Glutamatergic neuron (in vitro differentiated cells): ENCODE measurements around the gene ADSL. TPM values are rescaled to one million over a fixed set of nuclear protein-coding genes. Genes with fewer than 3 reads are reported as not detected.

Experiments used
- DNase-seq: peaks from one replicate; pipeline ENCODE4 v3.0.0; 2022
- H3K27ac Mint-ChIP-seq: one replicate; pipeline ENCODE4 v1.8.0; 2020; ENCODE audit warnings: mild to moderate bottlenecking, mixed read lengths, inconsistent platforms; ENCODE audit not compliant: unreplicated experiment
- H3K27me3 Mint-ChIP-seq: one replicate; pipeline ENCODE4 v1.8.0; 2020; ENCODE audit warnings: mild to moderate bottlenecking, moderate library complexity, mixed read lengths, inconsistent platforms; ENCODE audit not compliant: unreplicated experiment
- H3K36me3 Mint-ChIP-seq: one replicate; pipeline ENCODE4 v1.8.0; 2020; ENCODE audit warnings: mild to moderate bottlenecking, mixed read lengths, inconsistent platforms; ENCODE audit not compliant: unreplicated experiment
- H3K4me1 Mint-ChIP-seq: one replicate; pipeline ENCODE4 v1.8.0; 2020; ENCODE audit warnings: mild to moderate bottlenecking, low read depth, mixed read lengths, inconsistent platforms; ENCODE audit not compliant: unreplicated experiment
- H3K4me3 Mint-ChIP-seq: one replicate; pipeline ENCODE4 v1.8.0; 2020; ENCODE audit warnings: mild to moderate bottlenecking, mixed read lengths, inconsistent platforms; ENCODE audit not compliant: unreplicated experiment
- H3K9me3 Mint-ChIP-seq: one replicate; pipeline ENCODE4 v1.8.0; 2020; ENCODE audit warnings: mild to moderate bottlenecking, moderate library complexity, mixed read lengths, inconsistent platforms; ENCODE audit not compliant: unreplicated experiment
- CTCF ChIP-seq: fragments of 200-600 bp; sonication (generic); IDR thresholded peaks from one replicate; pipeline ENCODE4 v1.5.0; 2021; ENCODE audit not compliant: partially characterized antibody, unreplicated experiment
- total RNA-seq: library from RNA; stranded (reverse); fragmentation: NEBNext Ultra II Directional; extraction: Animal tissue kit (Norgen Biotek cat#: 25700); gene quantifications from one replicate; pipeline ENCODE4 v1.2.1, GENCODE V29; 2021; ENCODE audit not compliant: unreplicated experiment

Gene ADSL
- total RNA-seq, 1 donor from 2014 or later: 62.3 TPM

- H3K27ac Mint-ChIP-seq: no peak overlapping the region
- no peak overlapping the region for H3K4me3 Mint-ChIP-seq
- peaks cover 2% of the 10 kb centered on the region for H3K4me1 Mint-ChIP-seq
- H3K36me3 Mint-ChIP-seq: no peaks in the 10 kb centered on the region
- no peak for TF ChIP-seq CTCF
- no peaks in the 10 kb centered on the region for H3K27me3 Mint-ChIP-seq
- peaks cover 7% of the 10 kb centered on the region for H3K9me3 Mint-ChIP-seq
- DNase-seq: no peak
Observed at GRCh38 chr22:40340044-40340443, 6.3 kb upstream of the ADSL start.

- Mint-ChIP-seq H3K9me3 (peaks cover 11% of the 10 kb centered on the region), H3K4me3 (no peak overlapping the region), H3K27me3 (peaks cover 3% of the 10 kb centered on the region), H3K36me3 (no peaks in the 10 kb centered on the region), H3K27ac (no peak overlapping the region), H3K4me1 (peaks cover 2% of the 10 kb centered on the region)
- no peak for TF ChIP-seq CTCF
- no peak for DNase-seq
Observed at GRCh38 chr22:40341604-40342003, 4.7 kb upstream of the ADSL start.

- no peak for TF ChIP-seq CTCF
- Mint-ChIP-seq H3K4me1 (peaks cover 7% of the 10 kb centered on the region), H3K27ac (no peak overlapping the region), H3K4me3 (no peak overlapping the region), H3K36me3 (no peaks in the 10 kb centered on the region), H3K9me3 (peaks cover 11% of the 10 kb centered on the region), H3K27me3 (peaks cover 4% of the 10 kb centered on the region)
- no peak for DNase-seq
Observed at GRCh38 chr22:40342521-40342920, 3.8 kb upstream of the ADSL start.

- no peak for TF ChIP-seq CTCF
- no peaks in the 10 kb centered on the region for H3K36me3 Mint-ChIP-seq
- no peak for DNase-seq
- peak overlapping the region; percentile 98 for H3K4me3 Mint-ChIP-seq
- H3K27me3 Mint-ChIP-seq: peaks cover 5% of the 10 kb centered on the region
- H3K9me3 Mint-ChIP-seq: peaks cover 7% of the 10 kb centered on the region
- H3K27ac Mint-ChIP-seq: no peak overlapping the region
- H3K4me1 Mint-ChIP-seq: peaks cover 10% of the 10 kb centered on the region
Observed at GRCh38 chr22:40345271-40345670, 1.0 kb upstream of the ADSL start.

- H3K4me1 Mint-ChIP-seq: peaks cover 10% of the 10 kb centered on the region
- H3K36me3 Mint-ChIP-seq: no peaks in the 10 kb centered on the region
- DNase-seq: peak; percentile 54
- H3K27ac Mint-ChIP-seq: peak overlapping the region; percentile 97
- H3K9me3 Mint-ChIP-seq: peaks cover 6% of the 10 kb centered on the region
- TF ChIP-seq CTCF: no peak
- peaks cover 5% of the 10 kb centered on the region for H3K27me3 Mint-ChIP-seq
- H3K4me3 Mint-ChIP-seq: peak overlapping the region; percentile 98
Observed at GRCh38 chr22:40345815-40346184, 500 bp upstream of the ADSL start.
